Spleen (tissue), 11 donors: ENCODE data around the gene FRMD4B. TPM values are rescaled to one million over a fixed set of nuclear protein-coding genes. Genes with fewer than 3 reads are reported as not detected.

Experiments
- DNase-seq: peaks from one replicate; pipeline ENCODE4 v3.0.0-alpha.2; 2020
- H3K27ac ChIP-seq, 8 donors: fragments of 200-600 bp; sonication (generic) in 7 of 8; 1 replicate in 4 of 8; 2 replicates in 4 of 8; pipeline versions ENCODE4 v1.5.0 to v1.8.0; 2016 to 2021; ENCODE audit warnings: inconsistent platforms in 4 of 8, mild to moderate bottlenecking in 4 of 8, moderate library complexity in 1 of 8
- H3K27me3 ChIP-seq, 7 donors: fragments of 200-600 bp; sonication (generic) in 6 of 7; replicated peaks in 1 of 7; 1 replicate in 4 of 7; 2 replicates in 3 of 7; pipeline versions ENCODE4 v1.5.0 to v1.8.0; 2016 to 2021; ENCODE audit warnings: inconsistent platforms in 3 of 7, mild to moderate bottlenecking in 1 of 7
- H3K36me3 ChIP-seq, 6 donors: fragments of 200-600 bp; sonication (generic) in 5 of 6; 1 replicate in 4 of 6; 2 replicates in 2 of 6; pipeline versions ENCODE4 v1.5.0 to v1.8.0; 2016 to 2021; ENCODE audit warnings: inconsistent platforms in 2 of 6
- H3K4me1 ChIP-seq, 6 donors: fragments of 200-600 bp; sonication (generic) in 5 of 6; 1 replicate in 3 of 6; 2 replicates in 3 of 6; pipeline versions ENCODE4 v1.5.0 to v1.8.0; 2016 to 2021; ENCODE audit warnings: inconsistent platforms in 3 of 6
- H3K4me3 ChIP-seq, 8 donors: fragments of 200-600 bp; sonication (generic) in 7 of 8; 1 replicate in 4 of 8; 2 replicates in 4 of 8; pipeline versions ENCODE4 v1.5.0 to v1.8.0; 2016 to 2021; ENCODE audit warnings: inconsistent platforms in 4 of 8, mild to moderate bottlenecking in 4 of 8, moderate library complexity in 2 of 8
- H3K9me3 ChIP-seq, 8 donors: fragments of 200-600 bp; sonication (generic) in 7 of 8; 1 replicate in 4 of 8; 2 replicates in 4 of 8; pipeline versions ENCODE4 v1.5.0 to v1.8.0; 2016 to 2021; ENCODE audit warnings: inconsistent platforms in 4 of 8
- POLR2A ChIP-seq, 3 donors: fragments of 450-650 bp; IDR thresholded peaks; one replicate each; pipeline ENCODE4 v1.5.1; 2017; ENCODE audit warnings: antibody characterized with exemption in 3 of 3, mild to moderate bottlenecking in 1 of 3
- POLR2AphosphoS5 ChIP-seq, 3 donors: sonication (generic); formaldehyde crosslinking; IDR thresholded peaks; one replicate each; pipeline ENCODE4 v1.5.1; 2017; ENCODE audit warnings: antibody characterized with exemption in 3 of 3
- WGBS, 5 donors: extraction: QIAGEN DNeasy Blood & Tissue Kit in 3 of 5; methylation state at CpG; one replicate each; pipeline versions ENCODE4 v1.1.5 to v1.1.7; 2013 to 2018; 5-methylcytosine and 5-hydroxymethylcytosine counted together
- intact Hi-C: fragments of 100-400 bp; cut with DNase I; formaldehyde crosslinking; loops from one replicate; pipeline ENCODE4 v1.15.0; 2023; ENCODE audit warnings: low total_unique reads
- polyA plus RNA-seq, 3 donors: library from polyadenylated mRNA; stranded (reverse); fragments of 200-250 nt; gene quantifications; one replicate each; pipeline ENCODE4 v1.2.1, GENCODE V29; 2013
- total RNA-seq, 7 donors: library from RNA; depleted of rRNA in 3 of 7; stranded (reverse); fragments of >200 nt in 3 of 7; fragmentation: NEBNext Ultra II Directional in 4 of 7; extraction: Animal tissue kit (Norgen Biotek cat#: 25700) in 4 of 7; gene quantifications; one replicate each; pipeline versions ENCODE4 v1.1.0 to v1.2.1, GENCODE V29; 2016 to 2021
- TF ChIP-seq, protein P1 (sequence below), 11 experiments: fragments of 200-600 bp in 7 of 11; fragments of 450-650 bp in 4 of 11; sonication (generic) in 4 of 11; IDR thresholded peaks in 8 of 11; conservative IDR thresholded peaks in 3 of 11; 1 replicate in 7 of 11; 2 replicates in 4 of 11; pipeline versions ENCODE4 v1.4.0 to v1.8.0; 2016 to 2021; ENCODE audit warnings: antibody characterized with exemption in 11 of 11, inconsistent platforms in 4 of 11, mild to moderate bottlenecking in 1 of 11
- donor health status: healthy with polysubstance abuse.
- donor health status: DM: no; HTN: no; CAD: no; lungs with moderate emphysema.
- donor health status: DM: no; HTN: no; CAD: no.
- donor health status: Bipolar disorder and iron deficiency.
- donor health status: healthy.
- donor health status: DM: no; HTN: no; CAD: no.
- donor health status: DM: yes; HTN: yes; CAD: no.

The FRMD4B gene
- total and polyA plus RNA-seq, 10 donors: 8.1 to 143 (median 112) TPM

DNA sequence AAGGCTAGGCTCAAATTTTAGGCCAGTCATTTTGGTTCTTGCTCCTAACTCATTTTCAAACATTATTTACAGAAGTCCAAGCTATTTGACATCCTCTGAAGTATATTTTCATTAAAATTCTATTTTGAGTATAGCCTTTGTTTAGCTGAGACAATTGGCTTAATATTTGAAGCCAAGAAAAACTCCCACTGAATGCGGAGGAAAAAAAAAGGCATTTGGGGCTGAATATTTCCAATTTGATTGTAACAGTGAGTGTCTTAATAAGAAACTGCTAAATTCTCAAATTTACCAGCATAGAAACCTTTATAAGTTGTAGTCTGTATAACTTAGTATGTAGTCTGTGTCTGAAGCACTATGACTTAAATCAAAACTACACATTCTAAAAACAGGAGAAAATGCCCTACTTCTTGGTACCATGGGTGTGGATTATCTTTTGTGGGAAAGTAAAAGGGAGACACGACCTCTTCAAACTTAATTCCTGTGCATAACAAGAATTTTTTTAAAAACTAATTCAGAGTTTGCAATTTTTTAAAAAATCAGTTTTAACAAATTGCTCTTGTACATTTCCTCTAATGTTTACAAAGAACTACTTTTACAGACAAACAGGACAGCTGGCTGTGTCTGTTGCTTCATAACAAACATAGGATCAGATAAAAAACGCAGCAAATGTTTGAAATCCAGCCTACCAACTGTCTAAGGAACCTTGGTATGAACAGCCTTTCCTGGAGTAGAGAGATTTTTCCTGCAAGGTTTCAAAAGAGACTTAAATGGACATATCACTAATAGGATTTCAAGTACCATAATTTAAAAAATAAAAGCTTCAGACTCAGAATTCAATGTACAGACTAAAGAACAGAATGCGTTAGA is 210.8 kb downstream of the FRMD4B start:
- peaks cover 0 to 25% (median 7%) of the 10 kb centered on the region in 6 donors for H3K4me1 ChIP-seq
- intact Hi-C loops: no loop called here
- H3K4me3 ChIP-seq: no peak overlapping the region
- TF ChIP-seq, protein P1, sequence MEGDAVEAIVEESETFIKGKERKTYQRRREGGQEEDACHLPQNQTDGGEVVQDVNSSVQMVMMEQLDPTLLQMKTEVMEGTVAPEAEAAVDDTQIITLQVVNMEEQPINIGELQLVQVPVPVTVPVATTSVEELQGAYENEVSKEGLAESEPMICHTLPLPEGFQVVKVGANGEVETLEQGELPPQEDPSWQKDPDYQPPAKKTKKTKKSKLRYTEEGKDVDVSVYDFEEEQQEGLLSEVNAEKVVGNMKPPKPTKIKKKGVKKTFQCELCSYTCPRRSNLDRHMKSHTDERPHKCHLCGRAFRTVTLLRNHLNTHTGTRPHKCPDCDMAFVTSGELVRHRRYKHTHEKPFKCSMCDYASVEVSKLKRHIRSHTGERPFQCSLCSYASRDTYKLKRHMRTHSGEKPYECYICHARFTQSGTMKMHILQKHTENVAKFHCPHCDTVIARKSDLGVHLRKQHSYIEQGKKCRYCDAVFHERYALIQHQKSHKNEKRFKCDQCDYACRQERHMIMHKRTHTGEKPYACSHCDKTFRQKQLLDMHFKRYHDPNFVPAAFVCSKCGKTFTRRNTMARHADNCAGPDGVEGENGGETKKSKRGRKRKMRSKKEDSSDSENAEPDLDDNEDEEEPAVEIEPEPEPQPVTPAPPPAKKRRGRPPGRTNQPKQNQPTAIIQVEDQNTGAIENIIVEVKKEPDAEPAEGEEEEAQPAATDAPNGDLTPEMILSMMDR (IDR thresholded peaks at IDR 0.05 in 8 of 11, conservative IDR thresholded peaks at IDR 0.05 in 3 of 11): no peak
- TF ChIP-seq POLR2A (IDR thresholded peaks at IDR 0.05) (no peak), POLR2AphosphoS5 (IDR thresholded peaks at IDR 0.05) (no peak)
- DNase-seq: no peak
- 66 to 84% (median 77%) methylated on average over 4 of the region's 4 CpGs for WGBS, 5 donors
- peak overlapping the region in 1 of 8 donors; percentile 17 for H3K27ac ChIP-seq
- no peaks in the 10 kb centered on the region for H3K9me3 ChIP-seq
- H3K36me3 ChIP-seq: peaks cover 0 to 92% (median 17%) of the 10 kb centered on the region in 6 donors
- no peaks in the 10 kb centered on the region for H3K27me3 ChIP-seq

GRCh38 chr3:69174445-69174844 is 211.4 kb downstream of the FRMD4B start:
- TF ChIP-seq POLR2A (IDR thresholded peaks at IDR 0.05): no peak
- no peak for TF ChIP-seq POLR2AphosphoS5 (IDR thresholded peaks at IDR 0.05)
- TF ChIP-seq, protein P1 (IDR thresholded peaks at IDR 0.05 in 8 of 11, conservative IDR thresholded peaks at IDR 0.05 in 3 of 11): no peak
- H3K4me1 ChIP-seq: peaks cover 0 to 25% (median 7%) of the 10 kb centered on the region in 6 donors
- H3K36me3 ChIP-seq: peaks cover 0 to 92% (median 13%) of the 10 kb centered on the region in 6 donors
- no peaks in the 10 kb centered on the region for H3K9me3 ChIP-seq
- no peak for DNase-seq
- H3K27ac ChIP-seq: peak overlapping the region in 2 of 8 donors; percentile 10 to 17
- H3K27me3 ChIP-seq: no peaks in the 10 kb centered on the region
- intact Hi-C loops: no loop called here
- H3K4me3 ChIP-seq: no peak overlapping the region
- 76 to 86% (median 81%) methylated on average over 2 of the region's 2 CpGs for WGBS, 5 donors

- no peak for DNase-seq
- WGBS, 5 donors: 98 to 100% (median 98%) methylated on average over 1 of the region's 1 CpG
- H3K27me3 ChIP-seq: no peaks in the 10 kb centered on the region
- peaks cover 0 to 17% (median 0%) of the 10 kb centered on the region in 6 donors for H3K4me1 ChIP-seq
- TF ChIP-seq POLR2A (IDR thresholded peaks at IDR 0.05) (no peak), POLR2AphosphoS5 (IDR thresholded peaks at IDR 0.05) (no peak)
- TF ChIP-seq, protein P1 (IDR thresholded peaks at IDR 0.05 in 8 of 11, conservative IDR thresholded peaks at IDR 0.05 in 3 of 11): no peak
- peaks cover 0 to 70% (median 13%) of the 10 kb centered on the region in 6 donors for H3K36me3 ChIP-seq
- no peak overlapping the region for H3K27ac ChIP-seq
- H3K4me3 ChIP-seq: no peak overlapping the region
- no peaks in the 10 kb centered on the region for H3K9me3 ChIP-seq
- intact Hi-C loops: no loop called here
Observed at GRCh38 chr3:69172058-69172457, 213.8 kb downstream of the FRMD4B start.

DNA sequence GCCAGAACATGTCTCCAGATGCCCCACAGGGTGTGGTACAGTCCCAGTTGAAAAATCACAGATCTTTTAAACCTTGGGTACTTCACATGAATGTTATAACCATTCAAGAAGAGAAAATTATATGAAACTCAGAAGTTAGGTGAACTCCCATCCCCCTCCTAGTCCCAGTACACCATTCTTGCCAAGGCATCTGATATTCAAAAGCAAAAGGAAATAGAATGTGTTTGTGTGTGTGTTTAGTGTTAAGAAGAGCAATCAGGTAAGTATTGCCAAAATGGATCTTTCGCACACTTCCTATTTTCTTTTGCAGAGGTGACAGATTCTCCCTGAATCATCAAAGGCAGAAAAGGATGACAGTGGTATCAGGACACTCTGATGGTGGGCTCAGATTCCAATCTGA is 219.4 kb downstream of the FRMD4B start:
- H3K4me1 ChIP-seq: peaks cover 0 to 11% (median 0%) of the 10 kb centered on the region in 6 donors
- 90 to 100% (median 92%) methylated on average over 1 of the region's 1 CpG for WGBS, 5 donors
- H3K4me3 ChIP-seq: no peak overlapping the region
- H3K27me3 ChIP-seq: no peaks in the 10 kb centered on the region
- H3K27ac ChIP-seq: no peak overlapping the region
- DNase-seq: no peak
- intact Hi-C loops: loop anchor here (10.0 kb wide), 1 partner anchor 258 kb away; no protein-coding TSS in a partner anchor
- H3K9me3 ChIP-seq: no peaks in the 10 kb centered on the region
- peaks cover 0 to 22% (median 2%) of the 10 kb centered on the region in 6 donors for H3K36me3 ChIP-seq
- no peak for TF ChIP-seq POLR2A (IDR thresholded peaks at IDR 0.05)
- TF ChIP-seq POLR2AphosphoS5 (IDR thresholded peaks at IDR 0.05): no peak
- TF ChIP-seq, protein P1 (IDR thresholded peaks at IDR 0.05 in 8 of 11, conservative IDR thresholded peaks at IDR 0.05 in 3 of 11): no peak
